Uterus (tissue), 2 donors: ENCODE results near the gene TIMP3.

Experiments used
- POLR2A ChIP-seq, 2 donors: fragments of 450-650 bp; IDR thresholded peaks; one replicate each; pipeline ENCODE4 v1.6.1; 2016; ENCODE audit warnings: antibody characterized with exemption in 2 of 2, mild to moderate bottlenecking in 1 of 2, moderate library complexity in 1 of 2
- TF ChIP-seq, protein P1 (sequence below), 4 experiments: fragments of 200-600 bp in 2 of 4; fragments of 450-650 bp in 2 of 4; sonication (generic) in 2 of 4; IDR thresholded peaks; one replicate each; pipeline ENCODE4 v1.5.1; 2016 to 2019; ENCODE audit warnings: antibody characterized with exemption in 4 of 4, mild to moderate bottlenecking in 2 of 4, moderate library complexity in 1 of 4

DNA sequence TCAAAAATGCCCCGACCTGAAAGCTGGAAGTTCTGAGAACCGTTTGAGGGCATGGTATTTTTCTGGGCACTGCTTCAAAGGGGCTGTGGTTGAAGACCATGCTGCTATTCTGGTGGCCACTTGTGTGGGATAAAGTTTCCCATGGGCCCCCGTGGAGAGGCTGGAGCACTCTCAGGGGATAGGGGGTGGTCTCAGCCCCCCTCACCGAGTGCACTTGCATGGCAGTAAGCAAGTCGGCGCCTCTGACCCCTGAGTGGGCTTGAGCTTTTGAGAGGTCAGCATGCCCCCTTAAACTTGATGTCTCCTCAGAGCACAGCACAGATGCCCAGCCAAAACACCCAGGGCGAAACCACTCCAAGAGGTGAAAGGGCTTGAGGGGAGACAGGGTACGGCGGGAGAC lies 35.6 kb downstream of the TIMP3 start:
- TF ChIP-seq, protein P1, sequence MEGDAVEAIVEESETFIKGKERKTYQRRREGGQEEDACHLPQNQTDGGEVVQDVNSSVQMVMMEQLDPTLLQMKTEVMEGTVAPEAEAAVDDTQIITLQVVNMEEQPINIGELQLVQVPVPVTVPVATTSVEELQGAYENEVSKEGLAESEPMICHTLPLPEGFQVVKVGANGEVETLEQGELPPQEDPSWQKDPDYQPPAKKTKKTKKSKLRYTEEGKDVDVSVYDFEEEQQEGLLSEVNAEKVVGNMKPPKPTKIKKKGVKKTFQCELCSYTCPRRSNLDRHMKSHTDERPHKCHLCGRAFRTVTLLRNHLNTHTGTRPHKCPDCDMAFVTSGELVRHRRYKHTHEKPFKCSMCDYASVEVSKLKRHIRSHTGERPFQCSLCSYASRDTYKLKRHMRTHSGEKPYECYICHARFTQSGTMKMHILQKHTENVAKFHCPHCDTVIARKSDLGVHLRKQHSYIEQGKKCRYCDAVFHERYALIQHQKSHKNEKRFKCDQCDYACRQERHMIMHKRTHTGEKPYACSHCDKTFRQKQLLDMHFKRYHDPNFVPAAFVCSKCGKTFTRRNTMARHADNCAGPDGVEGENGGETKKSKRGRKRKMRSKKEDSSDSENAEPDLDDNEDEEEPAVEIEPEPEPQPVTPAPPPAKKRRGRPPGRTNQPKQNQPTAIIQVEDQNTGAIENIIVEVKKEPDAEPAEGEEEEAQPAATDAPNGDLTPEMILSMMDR (IDR thresholded peaks at IDR 0.05), result no peak
- no peak for TF ChIP-seq POLR2A (IDR thresholded peaks at IDR 0.05)
